Effector memory CD8-positive, alpha-beta T cell (primary cell): Measurements from ENCODE around the gene FNDC11.
A peak's percentile ranks its signal among the peaks of the same experiment; 100 is the strongest.

ENCODE experiments used
- ATAC-seq: fragments of 150-1000 bp; cut with Tn5 transposase; replicated peaks from 2 replicates; pipeline ENCODE4 v1.10.0; 2021; ENCODE audit warnings: mild to moderate bottlenecking, moderate library complexity
- DNase-seq, 3 experiments: peaks; one replicate each; pipeline ENCODE4 v3.0.0; 2021
- H3K27ac Mint-ChIP-seq, 2 donors: one replicate each; pipeline ENCODE4 v1.8.0; 2022; ENCODE audit warnings: mild to moderate bottlenecking in 2 of 2, mixed read lengths in 2 of 2, moderate library complexity in 2 of 2
- H3K27me3 Mint-ChIP-seq, 2 donors: one replicate each; pipeline ENCODE4 v1.8.0; 2022; ENCODE audit warnings: mixed read lengths in 2 of 2
- H3K36me3 Mint-ChIP-seq: one replicate; pipeline ENCODE4 v1.8.0; 2022; ENCODE audit warnings: mild to moderate bottlenecking, moderate library complexity, mixed read lengths; ENCODE audit not compliant: insufficient read depth
- H3K4me1 Mint-ChIP-seq, 2 donors: one replicate each; pipeline ENCODE4 v1.8.0; 2022; ENCODE audit warnings: low read depth in 2 of 2, mixed read lengths in 2 of 2
- H3K4me3 Mint-ChIP-seq, 2 donors: one replicate each; pipeline ENCODE4 v1.8.0; 2022; ENCODE audit warnings: mild to moderate bottlenecking in 2 of 2, mixed read lengths in 2 of 2, moderate library complexity in 2 of 2
- H3K9me3 Mint-ChIP-seq, 2 donors: one replicate each; pipeline ENCODE4 v1.8.0; 2022; ENCODE audit warnings: mixed read lengths in 2 of 2

Gene FNDC11

GRCh38 chr20:63539441-63540370 lies 14.3 kb upstream of the FNDC11 start:
- H3K27ac Mint-ChIP-seq = peak overlapping the region; percentile 59 to 73
- peak overlapping the region in 1 of 2 donors; percentile 23 for H3K4me3 Mint-ChIP-seq
- H3K27me3 Mint-ChIP-seq = peaks cover 0 to 2% of the 10 kb centered on the region in 2 donors
- ATAC-seq = no peak
- DNase-seq = no peak
- H3K36me3 Mint-ChIP-seq = no peaks in the 10 kb centered on the region
- H3K9me3 Mint-ChIP-seq = no peaks in the 10 kb centered on the region
- H3K4me1 Mint-ChIP-seq = peaks cover 13 to 15% of the 10 kb centered on the region in 2 donors

DNA sequence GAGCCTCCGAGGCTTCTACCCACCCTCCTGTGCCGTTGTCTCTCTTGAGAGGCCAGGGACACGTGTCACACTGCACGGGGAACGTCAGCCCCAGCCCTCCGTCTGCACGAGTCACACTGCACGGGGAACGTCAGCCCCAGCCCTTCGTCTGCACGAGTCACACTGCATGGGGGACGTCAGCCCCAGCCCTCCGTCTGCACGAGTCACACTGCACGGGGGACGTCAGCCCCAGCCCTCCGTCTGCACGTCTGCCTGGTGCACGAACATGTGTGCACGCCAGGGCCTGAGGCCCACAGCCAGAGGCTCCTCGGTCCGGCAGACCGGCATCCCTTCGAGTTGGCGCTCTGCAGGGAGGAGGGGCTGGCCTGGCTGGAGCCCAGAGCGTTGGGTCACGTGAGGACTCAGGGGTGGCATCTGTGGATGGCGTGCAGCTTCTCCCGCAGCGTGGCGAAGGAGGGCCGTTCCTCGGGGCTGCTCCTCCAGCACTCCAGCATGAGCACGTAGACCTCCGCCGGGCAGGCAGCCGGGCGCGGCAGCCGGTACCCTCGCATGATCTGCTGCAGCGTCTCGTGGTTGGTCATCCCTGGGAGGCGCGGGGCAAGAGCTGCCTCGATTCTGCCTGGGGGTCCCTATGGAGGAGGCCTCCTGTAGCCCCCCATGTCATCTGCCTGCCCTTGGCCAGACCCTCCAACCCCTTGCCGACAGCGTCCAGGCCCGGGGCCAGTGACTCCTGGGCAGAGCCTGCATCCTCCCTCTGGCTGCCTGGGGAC lies 13.4 kb upstream of the FNDC11 start:
- Mint-ChIP-seq H3K9me3 (no peaks in the 10 kb centered on the region), H3K36me3 (no peaks in the 10 kb centered on the region), H3K27me3 (peaks cover 5 to 11% of the 10 kb centered on the region in 2 donors), H3K27ac (peak overlapping the region in 1 of 2 donors; percentile 20), H3K4me1 (peaks cover 16 to 18% of the 10 kb centered on the region in 2 donors), H3K4me3 (no peak overlapping the region)
- no peak for DNase-seq
- no peak for ATAC-seq

DNA sequence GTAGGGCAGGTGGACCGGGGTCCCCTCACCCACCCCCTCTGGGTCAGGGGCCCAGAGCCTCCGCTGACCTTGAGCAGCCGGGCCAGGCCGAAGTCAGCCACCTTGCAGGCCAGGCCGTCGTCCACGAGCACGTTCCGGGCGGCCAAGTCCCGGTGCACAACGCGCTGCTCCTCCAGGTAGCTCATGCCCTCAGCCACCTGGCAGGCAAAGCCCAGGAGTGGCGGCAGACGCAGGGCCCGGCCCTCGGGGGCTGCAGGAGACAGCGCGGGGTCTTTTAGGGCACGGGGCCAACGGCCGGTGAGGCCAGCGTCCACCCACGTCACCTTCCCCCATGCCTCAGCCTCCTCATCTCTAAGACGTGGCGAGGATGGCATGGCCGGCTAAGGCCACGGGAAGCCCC lies 12.6 kb upstream of the FNDC11 start:
- ATAC-seq (no peak), DNase-seq (no peak)
- peaks cover 5 to 13% of the 10 kb centered on the region in 2 donors for H3K27me3 Mint-ChIP-seq
- no peak overlapping the region for H3K27ac Mint-ChIP-seq
- H3K9me3 Mint-ChIP-seq = no peaks in the 10 kb centered on the region
- H3K4me1 Mint-ChIP-seq = peaks cover 14 to 19% of the 10 kb centered on the region in 2 donors
- H3K4me3 Mint-ChIP-seq = no peak overlapping the region
- no peaks in the 10 kb centered on the region for H3K36me3 Mint-ChIP-seq

- peaks cover 14 to 16% of the 10 kb centered on the region in 2 donors for H3K4me1 Mint-ChIP-seq
- no peak for DNase-seq
- no peak overlapping the region for H3K27ac Mint-ChIP-seq
- no peak overlapping the region for H3K4me3 Mint-ChIP-seq
- H3K27me3 Mint-ChIP-seq = peaks cover 5 to 21% of the 10 kb centered on the region in 2 donors
- no peak for ATAC-seq
- no peaks in the 10 kb centered on the region for H3K9me3 Mint-ChIP-seq
- peaks cover 3% of the 10 kb centered on the region for H3K36me3 Mint-ChIP-seq
These were observed 11.9 kb upstream of the FNDC11 start for GRCh38 chr20:63542031-63542559.

DNA sequence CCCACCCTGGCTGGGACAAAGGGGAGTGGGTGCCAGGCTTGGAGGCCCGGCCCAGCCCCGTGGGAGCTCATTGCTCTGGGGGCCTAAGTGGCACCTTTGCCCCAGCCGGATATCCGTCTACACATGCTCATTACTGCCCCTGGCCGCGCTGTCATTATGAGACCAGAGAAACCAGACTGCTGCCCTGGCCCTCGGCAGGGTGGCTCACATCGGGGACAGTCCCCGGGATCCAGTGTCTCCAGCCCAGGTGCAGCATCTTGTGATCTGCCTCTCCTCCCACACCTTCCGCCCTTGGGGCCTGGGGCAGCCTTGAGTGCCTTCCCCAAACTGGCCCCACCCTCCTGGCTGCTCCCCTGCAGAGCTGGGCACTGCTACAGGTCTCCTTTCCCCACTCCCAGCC lies 11.3 kb upstream of the FNDC11 start:
- DNase-seq (no peak), ATAC-seq (no peak)

GRCh38 chr20:63543131-63543530 lies 10.8 kb upstream of the FNDC11 start:
- Mint-ChIP-seq H3K9me3 (no peaks in the 10 kb centered on the region), H3K36me3 (peaks cover 3% of the 10 kb centered on the region), H3K27ac (no peak overlapping the region), H3K4me3 (no peak overlapping the region), H3K4me1 (peaks cover 8 to 9% of the 10 kb centered on the region in 2 donors), H3K27me3 (peaks cover 5 to 23% of the 10 kb centered on the region in 2 donors)
- ATAC-seq (no peak), DNase-seq (no peak)

More for the DNA sequence above, 11.3 kb upstream of the FNDC11 start:
- Mint-ChIP-seq H3K27me3 (peaks cover 5 to 22% of the 10 kb centered on the region in 2 donors), H3K36me3 (peaks cover 3% of the 10 kb centered on the region), H3K9me3 (no peaks in the 10 kb centered on the region), H3K4me1 (peaks cover 11 to 13% of the 10 kb centered on the region in 2 donors), H3K27ac (no peak overlapping the region), H3K4me3 (no peak overlapping the region)

- no peak overlapping the region for H3K27ac Mint-ChIP-seq
These were observed 10.2 kb upstream of the FNDC11 start for GRCh38 chr20:63543733-63544132.

DNA sequence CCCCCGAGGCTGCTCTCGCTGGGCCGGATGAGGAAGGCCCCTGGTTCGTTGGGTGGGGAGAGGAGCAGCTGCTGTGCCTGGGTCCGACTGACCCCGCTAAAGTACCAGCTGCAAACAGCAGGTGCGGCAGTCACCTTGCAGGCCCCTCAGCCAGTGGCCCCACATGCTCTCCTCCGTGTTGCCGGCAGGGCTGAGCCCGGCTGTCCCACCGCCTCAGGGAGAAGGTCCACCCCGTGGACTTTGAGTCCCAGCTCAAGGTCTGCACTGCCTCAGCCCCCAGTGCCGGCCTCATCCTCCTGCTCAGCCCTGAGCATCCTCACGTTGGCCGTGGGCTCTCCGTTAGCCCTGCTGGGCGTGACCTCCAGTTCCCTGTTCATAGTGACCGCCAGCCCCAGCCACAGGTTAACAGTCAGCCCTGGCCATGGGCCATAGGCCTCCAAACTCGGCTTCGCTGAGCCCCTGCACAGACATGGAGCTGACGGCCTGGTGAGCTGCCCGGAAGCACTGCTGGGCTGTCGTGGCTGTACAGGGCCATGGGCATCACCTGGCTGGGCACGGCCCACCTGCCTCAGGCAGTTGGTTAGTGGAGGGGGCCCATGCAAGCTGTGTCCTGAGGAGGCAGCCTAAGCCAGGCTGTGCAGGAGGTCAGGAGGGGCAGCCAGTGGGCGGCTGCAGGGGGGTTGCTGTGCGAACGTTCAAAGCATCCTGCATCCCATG lies 9.6 kb upstream of the FNDC11 start:
- H3K27me3 Mint-ChIP-seq = peaks cover 8 to 36% of the 10 kb centered on the region in 2 donors
- ATAC-seq (no peak), DNase-seq (no peak)
- no peaks in the 10 kb centered on the region for H3K9me3 Mint-ChIP-seq
- H3K4me3 Mint-ChIP-seq = no peak overlapping the region
- H3K27ac Mint-ChIP-seq = no peak overlapping the region
- H3K36me3 Mint-ChIP-seq = peaks cover 5% of the 10 kb centered on the region
- H3K4me1 Mint-ChIP-seq = peaks cover 5 to 8% of the 10 kb centered on the region in 2 donors

More at GRCh38 chr20:63543733-63544132, 10.2 kb upstream of the FNDC11 start:
- DNase-seq = no peak
- ATAC-seq = no peak
- Mint-ChIP-seq H3K36me3 (peaks cover 3% of the 10 kb centered on the region), H3K27me3 (peaks cover 5 to 29% of the 10 kb centered on the region in 2 donors), H3K4me3 (no peak overlapping the region), H3K9me3 (no peaks in the 10 kb centered on the region), H3K4me1 (peaks cover 5 to 9% of the 10 kb centered on the region in 2 donors)

- peaks cover 5% of the 10 kb centered on the region for H3K36me3 Mint-ChIP-seq
- H3K4me1 Mint-ChIP-seq = peaks cover 5 to 8% of the 10 kb centered on the region in 2 donors
- no peaks in the 10 kb centered on the region for H3K9me3 Mint-ChIP-seq
- ATAC-seq (no peak), DNase-seq (no peak)
- no peak overlapping the region for H3K4me3 Mint-ChIP-seq
- H3K27ac Mint-ChIP-seq = no peak overlapping the region
- peaks cover 15 to 42% of the 10 kb centered on the region in 2 donors for H3K27me3 Mint-ChIP-seq
These were observed 8.9 kb upstream of the FNDC11 start for GRCh38 chr20:63544958-63545516.

- peak; percentile 35 for ATAC-seq
- no peak overlapping the region for H3K4me3 Mint-ChIP-seq
- H3K36me3 Mint-ChIP-seq = peaks cover 5% of the 10 kb centered on the region
- no peak for DNase-seq
- H3K27me3 Mint-ChIP-seq = peaks cover 18 to 50% of the 10 kb centered on the region in 2 donors
- H3K9me3 Mint-ChIP-seq = no peaks in the 10 kb centered on the region
- no peak overlapping the region for H3K27ac Mint-ChIP-seq
- peaks cover 5 to 8% of the 10 kb centered on the region in 2 donors for H3K4me1 Mint-ChIP-seq
These were observed 8.1 kb upstream of the FNDC11 start for GRCh38 chr20:63545814-63546213.

DNA sequence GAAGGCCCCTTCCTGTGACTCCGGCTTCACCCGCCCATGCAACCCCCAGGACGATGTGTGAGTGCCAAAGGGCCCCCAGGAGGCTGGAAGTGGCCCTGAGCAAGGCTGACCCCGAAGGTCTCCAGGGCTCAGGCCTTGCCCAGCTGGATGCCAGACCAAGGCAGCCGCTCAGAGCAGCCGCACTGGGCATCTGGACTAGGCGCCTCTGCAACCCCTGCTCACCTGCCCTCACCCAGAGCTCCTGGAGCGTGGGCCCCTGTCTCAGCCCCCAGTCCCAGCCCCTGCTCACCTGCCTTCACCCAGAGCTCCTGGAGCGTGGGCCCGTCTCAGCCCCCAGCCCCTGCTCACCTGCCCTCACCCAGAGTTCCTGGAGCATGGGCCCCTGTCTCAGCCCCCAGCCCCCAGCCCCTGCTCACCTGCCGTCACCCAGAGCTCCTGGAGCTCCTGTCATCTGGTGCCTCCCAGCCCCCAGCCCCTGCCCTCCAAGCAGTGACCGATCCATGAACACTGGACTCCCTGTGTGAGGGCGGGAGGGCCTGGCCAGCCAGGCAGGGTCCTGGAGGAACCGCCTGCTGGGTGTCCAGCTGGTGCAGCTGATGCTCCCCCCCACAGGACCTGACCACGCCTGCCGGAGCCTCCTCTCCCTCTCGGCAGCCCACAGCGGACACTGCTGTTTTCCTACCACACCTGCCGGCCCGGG lies 7.6 kb upstream of the FNDC11 start:
- peaks cover 5% of the 10 kb centered on the region for H3K36me3 Mint-ChIP-seq
- H3K27me3 Mint-ChIP-seq = peaks cover 18 to 53% of the 10 kb centered on the region in 2 donors
- H3K27ac Mint-ChIP-seq = no peak overlapping the region
- no peaks in the 10 kb centered on the region for H3K9me3 Mint-ChIP-seq
- no peak overlapping the region for H3K4me3 Mint-ChIP-seq
- H3K4me1 Mint-ChIP-seq = peaks cover 5 to 8% of the 10 kb centered on the region in 2 donors
- ATAC-seq (no peak), DNase-seq (no peak)
